RWPE2 (cell line): ENCODE measurements around the gene RNF2.
A peak's percentile ranks its signal among the peaks of the same experiment; 100 is the strongest.

Experiments
- ATAC-seq: fragments of 200-7000 bp; cut with Tn5 transposase; 3 replicates; pipeline ENCODE4 v1.9.1; 2021; ENCODE audit warnings: low read depth
- DNase-seq: peaks from one replicate; pipeline ENCODE4 v3.0.0-alpha.2; 2020; ENCODE audit warnings: low spot score
- H3K27ac ChIP-seq: fragments of 450-650 bp; 2 replicates; pipeline ENCODE4 v1.5.1; 2017; ENCODE audit warnings: mild to moderate bottlenecking; ENCODE audit not compliant: poor library complexity, severe bottlenecking
- H3K27me3 ChIP-seq: fragments of 250-450 bp; sonication (Bioruptor Pico); 2 replicates; pipeline ENCODE4 v1.5.1; 2021; ENCODE audit warnings: mild to moderate bottlenecking, moderate library complexity; ENCODE audit not compliant: insufficient read depth, poor library complexity, severe bottlenecking
- H3K36me3 ChIP-seq: fragments of 250-450 bp; sonication (Bioruptor Pico); 2 replicates; pipeline ENCODE4 v1.5.1; 2020; ENCODE audit warnings: low read depth, mild to moderate bottlenecking, moderate library complexity
- H3K4me1 ChIP-seq: fragments of 250-450 bp; sonication (Bioruptor Pico); 2 replicates; pipeline ENCODE4 v1.5.1; 2021; ENCODE audit warnings: mild to moderate bottlenecking, moderate library complexity; ENCODE audit not compliant: insufficient read depth, poor library complexity, severe bottlenecking
- H3K4me3 ChIP-seq: fragments of 250-450 bp; sonication (Bioruptor Pico); 2 replicates; pipeline ENCODE4 v1.5.1; 2021; ENCODE audit warnings: mild to moderate bottlenecking, moderate library complexity; ENCODE audit not compliant: severe bottlenecking
- H3K9me3 ChIP-seq: fragments of 250-450 bp; sonication (Bioruptor Pico); 2 replicates; pipeline ENCODE4 v1.5.1; 2021; ENCODE audit warnings: mild to moderate bottlenecking, moderate library complexity; ENCODE audit not compliant: severe bottlenecking
- TF ChIP-seq, protein P1 (sequence below): fragments of 450-650 bp; IDR thresholded peaks from one replicate; pipeline ENCODE4 v1.5.1; 2017; ENCODE audit warnings: mild to moderate bottlenecking, moderate library complexity; ENCODE audit not compliant: poor library complexity, severe bottlenecking

The RNF2 gene

DNA sequence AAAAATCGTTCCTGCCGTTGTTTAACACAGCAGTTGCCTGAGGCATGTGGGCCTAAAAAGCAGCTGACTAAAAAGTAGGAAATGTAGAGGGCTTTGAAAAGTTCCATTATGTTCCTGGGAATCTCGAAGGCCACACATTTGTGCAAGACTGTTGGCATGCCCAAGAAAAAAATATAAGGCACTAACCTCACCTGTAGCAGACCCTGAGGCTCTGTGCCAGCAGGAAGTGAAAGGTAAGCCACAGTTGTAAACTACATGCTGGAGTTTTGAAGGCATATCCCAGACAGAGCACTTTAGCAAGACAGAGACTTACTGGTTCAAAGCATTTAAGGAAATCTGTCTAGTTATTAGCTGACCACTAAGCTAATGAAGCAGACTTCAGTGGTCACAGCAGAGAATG is 58.7 kb downstream of the RNF2 start:
- TF ChIP-seq, protein P1, sequence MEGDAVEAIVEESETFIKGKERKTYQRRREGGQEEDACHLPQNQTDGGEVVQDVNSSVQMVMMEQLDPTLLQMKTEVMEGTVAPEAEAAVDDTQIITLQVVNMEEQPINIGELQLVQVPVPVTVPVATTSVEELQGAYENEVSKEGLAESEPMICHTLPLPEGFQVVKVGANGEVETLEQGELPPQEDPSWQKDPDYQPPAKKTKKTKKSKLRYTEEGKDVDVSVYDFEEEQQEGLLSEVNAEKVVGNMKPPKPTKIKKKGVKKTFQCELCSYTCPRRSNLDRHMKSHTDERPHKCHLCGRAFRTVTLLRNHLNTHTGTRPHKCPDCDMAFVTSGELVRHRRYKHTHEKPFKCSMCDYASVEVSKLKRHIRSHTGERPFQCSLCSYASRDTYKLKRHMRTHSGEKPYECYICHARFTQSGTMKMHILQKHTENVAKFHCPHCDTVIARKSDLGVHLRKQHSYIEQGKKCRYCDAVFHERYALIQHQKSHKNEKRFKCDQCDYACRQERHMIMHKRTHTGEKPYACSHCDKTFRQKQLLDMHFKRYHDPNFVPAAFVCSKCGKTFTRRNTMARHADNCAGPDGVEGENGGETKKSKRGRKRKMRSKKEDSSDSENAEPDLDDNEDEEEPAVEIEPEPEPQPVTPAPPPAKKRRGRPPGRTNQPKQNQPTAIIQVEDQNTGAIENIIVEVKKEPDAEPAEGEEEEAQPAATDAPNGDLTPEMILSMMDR = no peak
- Histone ChIP-seq H3K27ac (no peak overlapping the region), H3K27me3 (no peaks in the 10 kb centered on the region), H3K9me3 (peaks cover 6% of the 10 kb centered on the region), H3K4me3 (no peak overlapping the region), H3K36me3 (peaks cover 16% of the 10 kb centered on the region), H3K4me1 (no peaks in the 10 kb centered on the region)
- ATAC-seq (no peak), DNase-seq (no peak)

DNA sequence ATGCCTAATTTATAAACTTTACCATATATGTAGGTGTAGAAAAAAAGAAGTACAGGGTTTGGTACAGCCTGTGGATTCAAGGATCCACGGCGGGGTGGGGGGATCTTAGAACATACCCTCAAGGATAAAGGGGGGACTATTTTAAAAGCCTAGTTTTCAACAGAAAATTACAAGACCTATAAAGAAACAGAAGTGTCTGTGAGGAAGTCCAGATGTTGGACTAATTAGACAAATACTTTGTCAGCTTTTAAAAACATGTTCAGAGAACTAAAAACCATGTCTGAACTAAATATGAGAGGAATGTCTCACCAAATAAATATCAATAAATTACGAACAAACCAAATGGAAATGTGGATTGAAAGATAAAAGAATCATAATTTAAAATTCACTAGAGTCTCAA is 59.8 kb downstream of the RNF2 start:
- DNase-seq (no peak), ATAC-seq (no peak)
- Histone ChIP-seq H3K27ac (no peak overlapping the region), H3K9me3 (peaks cover 6% of the 10 kb centered on the region), H3K36me3 (peaks cover 6% of the 10 kb centered on the region), H3K4me1 (no peaks in the 10 kb centered on the region), H3K27me3 (no peaks in the 10 kb centered on the region), H3K4me3 (no peak overlapping the region)
- TF ChIP-seq, protein P1 = no peak

DNA sequence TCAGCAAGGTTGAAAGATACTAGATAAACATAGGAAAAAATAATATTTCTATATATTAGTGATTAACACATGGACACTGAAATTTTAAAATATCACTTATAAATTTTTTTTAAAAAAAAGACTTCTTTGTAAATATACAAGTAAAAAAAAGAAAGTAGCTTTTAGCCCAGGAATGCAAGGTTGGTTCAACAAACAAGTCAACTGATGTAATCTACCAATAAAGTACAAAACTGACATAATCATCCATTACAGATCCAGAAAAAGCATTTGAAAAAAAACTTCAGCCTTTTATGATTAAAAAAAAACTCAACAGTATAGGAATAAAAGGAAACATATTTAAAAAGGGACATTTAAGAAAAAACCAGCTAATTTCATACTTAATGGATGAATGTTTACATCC is 63.0 kb downstream of the RNF2 start:
- Histone ChIP-seq H3K36me3 (no peaks in the 10 kb centered on the region), H3K4me3 (no peak overlapping the region), H3K9me3 (peaks cover 6% of the 10 kb centered on the region), H3K27ac (no peak overlapping the region), H3K27me3 (no peaks in the 10 kb centered on the region), H3K4me1 (no peaks in the 10 kb centered on the region)
- TF ChIP-seq, protein P1 = no peak
- ATAC-seq (no peak), DNase-seq (no peak)

DNA sequence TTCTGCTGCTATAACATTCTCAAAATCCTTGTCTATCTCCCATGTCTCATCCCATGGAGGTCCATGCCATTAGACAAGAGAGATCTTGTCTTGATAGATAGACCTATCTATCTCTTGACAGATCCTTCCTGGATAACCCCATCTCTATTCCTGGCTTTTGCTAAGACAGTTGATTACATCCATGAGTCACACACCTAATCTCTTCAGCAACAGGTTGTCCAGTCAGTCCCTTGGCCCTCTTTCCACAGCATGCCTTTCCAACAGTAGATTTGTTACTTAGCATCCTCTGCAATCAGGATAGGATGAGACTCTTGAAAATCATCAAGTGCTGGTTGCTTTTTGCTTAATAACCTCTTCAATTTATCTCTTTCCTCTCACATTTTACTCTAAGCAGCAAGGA is 64.8 kb downstream of the RNF2 start:
- Histone ChIP-seq H3K4me1 (no peaks in the 10 kb centered on the region), H3K27ac (no peak overlapping the region), H3K9me3 (peaks cover 6% of the 10 kb centered on the region), H3K4me3 (no peak overlapping the region), H3K27me3 (no peaks in the 10 kb centered on the region), H3K36me3 (no peaks in the 10 kb centered on the region)
- DNase-seq (no peak), ATAC-seq (peak; percentile 53; the same call in 2 of the 3 replicates)
- TF ChIP-seq, protein P1 = no peak

DNA sequence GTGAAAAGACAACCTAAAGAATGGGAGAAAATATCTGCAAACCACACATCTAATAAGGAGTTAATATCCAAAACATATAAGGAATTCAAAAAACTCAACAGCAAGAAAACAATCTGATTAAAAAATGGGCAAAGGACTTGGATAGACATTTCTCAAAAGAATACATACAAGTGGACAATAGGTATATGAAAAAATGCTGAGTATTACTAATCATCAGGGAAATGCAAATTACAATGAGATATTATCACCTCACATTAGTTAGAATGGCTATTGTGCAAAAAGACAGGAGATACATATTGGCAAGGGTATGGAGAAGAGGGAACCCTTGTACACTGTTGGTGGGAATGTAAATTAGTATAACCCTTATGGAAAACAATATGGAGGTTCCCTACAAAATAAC is 66.5 kb downstream of the RNF2 start:
- no peak for ATAC-seq
- H3K27ac ChIP-seq = no peak overlapping the region
- TF ChIP-seq, protein P1 = no peak

More for the DNA sequence above, 66.5 kb downstream of the RNF2 start:
- H3K9me3 ChIP-seq = peaks cover 6% of the 10 kb centered on the region
- H3K27me3 ChIP-seq = no peaks in the 10 kb centered on the region
- H3K4me3 ChIP-seq = no peak overlapping the region
- no peak for DNase-seq
- H3K36me3 ChIP-seq = no peaks in the 10 kb centered on the region
- no peaks in the 10 kb centered on the region for H3K4me1 ChIP-seq
